Fibroblast of villous mesenchyme (primary cell): ENCODE results near the gene KRT82. TPM values are rescaled to one million over a fixed set of nuclear protein-coding genes. Genes with fewer than 3 reads are reported as not detected.

Experiments
- DNase-seq: peaks from one replicate; pipeline ENCODE4 v3.0.0-alpha.2; 2010; ENCODE audit warnings: low read depth
- H3K4me3 ChIP-seq: 2 replicates; pipeline ENCODE4 v1.5.1; 2011; ENCODE audit warnings: low read depth, mild to moderate bottlenecking, low read length
- total RNA-seq: library from RNA; depleted of rRNA; stranded (reverse); fragments of >200 nt; gene quantifications from 2 replicates; pipeline ENCODE4 v1.2.3, GENCODE V29; 2012
- TF ChIP-seq, protein P1 (sequence below): IDR thresholded peaks from 2 replicates; pipeline ENCODE4 v1.5.1; 2012; ENCODE audit warnings: low read depth, mild to moderate bottlenecking, low read length; ENCODE audit not compliant: insufficient read depth

KRT82 gene
- total RNA-seq, 1 donor = not detected

DNA sequence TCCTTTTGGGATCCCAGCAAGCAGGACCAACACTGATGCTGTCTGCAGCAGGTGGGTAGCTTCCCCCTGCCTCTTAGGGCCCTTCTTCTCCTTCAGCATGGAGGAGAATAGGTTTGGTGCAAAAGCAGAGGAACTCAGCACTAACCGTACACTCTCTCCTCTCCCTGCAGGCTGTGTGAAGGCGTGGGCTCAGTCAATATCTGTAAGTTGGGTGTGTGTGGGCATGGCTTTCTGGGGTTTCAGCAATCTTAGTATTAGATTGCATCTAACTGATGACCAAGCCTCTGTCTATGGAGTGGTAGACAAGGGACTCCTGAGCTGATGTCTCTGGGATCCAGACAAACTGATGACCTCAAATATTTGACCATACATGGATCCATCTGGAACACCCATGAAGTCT lies 53.2 kb downstream of the KRT82 start:
- no peak for DNase-seq
- no peak overlapping the region for H3K4me3 ChIP-seq
- TF ChIP-seq, protein P1, sequence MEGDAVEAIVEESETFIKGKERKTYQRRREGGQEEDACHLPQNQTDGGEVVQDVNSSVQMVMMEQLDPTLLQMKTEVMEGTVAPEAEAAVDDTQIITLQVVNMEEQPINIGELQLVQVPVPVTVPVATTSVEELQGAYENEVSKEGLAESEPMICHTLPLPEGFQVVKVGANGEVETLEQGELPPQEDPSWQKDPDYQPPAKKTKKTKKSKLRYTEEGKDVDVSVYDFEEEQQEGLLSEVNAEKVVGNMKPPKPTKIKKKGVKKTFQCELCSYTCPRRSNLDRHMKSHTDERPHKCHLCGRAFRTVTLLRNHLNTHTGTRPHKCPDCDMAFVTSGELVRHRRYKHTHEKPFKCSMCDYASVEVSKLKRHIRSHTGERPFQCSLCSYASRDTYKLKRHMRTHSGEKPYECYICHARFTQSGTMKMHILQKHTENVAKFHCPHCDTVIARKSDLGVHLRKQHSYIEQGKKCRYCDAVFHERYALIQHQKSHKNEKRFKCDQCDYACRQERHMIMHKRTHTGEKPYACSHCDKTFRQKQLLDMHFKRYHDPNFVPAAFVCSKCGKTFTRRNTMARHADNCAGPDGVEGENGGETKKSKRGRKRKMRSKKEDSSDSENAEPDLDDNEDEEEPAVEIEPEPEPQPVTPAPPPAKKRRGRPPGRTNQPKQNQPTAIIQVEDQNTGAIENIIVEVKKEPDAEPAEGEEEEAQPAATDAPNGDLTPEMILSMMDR = no peak

DNA sequence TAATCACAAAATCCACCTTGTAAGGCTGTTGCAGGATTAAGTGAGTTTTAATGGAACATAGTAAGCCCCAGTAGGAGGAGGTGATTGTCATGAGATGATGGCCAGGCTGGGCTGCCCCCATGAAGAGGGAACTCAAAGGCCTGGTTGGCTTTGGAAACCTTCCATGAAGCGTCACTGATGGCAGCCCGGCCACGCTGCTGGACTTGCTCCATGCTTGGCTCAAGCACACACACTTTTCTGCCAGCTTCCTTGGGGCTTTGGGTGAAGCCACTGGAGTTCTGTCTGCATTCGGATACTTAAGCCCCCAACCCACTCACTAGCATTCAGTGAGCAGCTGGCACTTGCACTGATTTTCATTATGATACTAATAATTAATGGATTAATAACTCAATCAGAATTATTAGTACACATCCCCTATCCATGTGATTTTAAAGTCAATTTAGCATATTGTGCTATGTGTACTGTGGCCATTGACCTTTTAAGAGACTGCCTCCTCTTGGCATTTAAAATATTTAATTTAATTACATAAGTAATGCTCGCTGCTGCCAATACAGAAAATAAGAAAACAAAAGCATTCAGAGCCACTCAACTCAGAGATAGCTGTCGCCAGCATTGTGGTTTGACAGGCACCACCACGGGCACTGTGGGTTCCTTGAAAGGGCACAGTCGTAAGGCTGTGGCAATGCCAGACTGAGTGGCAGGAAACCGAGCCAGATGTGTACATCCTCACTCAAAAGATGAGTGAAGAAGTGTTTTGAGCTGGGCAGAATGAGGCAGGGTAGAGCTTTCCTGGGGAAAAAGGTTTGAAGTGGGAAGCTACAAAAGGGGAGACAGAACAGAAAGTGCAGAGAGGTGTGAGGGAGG lies 54.7 kb downstream of the KRT82 start:
- TF ChIP-seq, protein P1 = no peak
- DNase-seq = no peak
- H3K4me3 ChIP-seq = no peak overlapping the region

DNA sequence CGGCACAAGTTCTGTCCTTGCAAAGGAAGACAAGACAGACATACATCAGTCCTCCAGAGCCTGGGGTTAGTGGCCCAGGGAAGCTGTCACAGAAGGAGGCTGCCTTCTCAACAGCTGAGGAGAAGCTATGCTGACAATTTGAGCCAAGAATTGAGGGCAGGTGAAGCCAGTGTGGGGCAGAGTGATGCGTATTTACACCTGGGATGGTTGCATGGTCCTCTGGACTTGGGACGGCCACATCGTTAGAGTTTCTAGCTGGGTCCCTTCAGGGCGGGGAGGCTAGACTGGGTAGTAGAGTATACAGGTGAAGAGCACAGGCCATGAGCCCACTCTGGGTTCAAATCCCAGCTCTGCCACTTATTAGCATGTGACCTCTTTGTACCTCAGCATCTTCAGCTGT lies 55.3 kb downstream of the KRT82 start:
- TF ChIP-seq, protein P1 = no peak
- DNase-seq = no peak
- no peak overlapping the region for H3K4me3 ChIP-seq

DNA sequence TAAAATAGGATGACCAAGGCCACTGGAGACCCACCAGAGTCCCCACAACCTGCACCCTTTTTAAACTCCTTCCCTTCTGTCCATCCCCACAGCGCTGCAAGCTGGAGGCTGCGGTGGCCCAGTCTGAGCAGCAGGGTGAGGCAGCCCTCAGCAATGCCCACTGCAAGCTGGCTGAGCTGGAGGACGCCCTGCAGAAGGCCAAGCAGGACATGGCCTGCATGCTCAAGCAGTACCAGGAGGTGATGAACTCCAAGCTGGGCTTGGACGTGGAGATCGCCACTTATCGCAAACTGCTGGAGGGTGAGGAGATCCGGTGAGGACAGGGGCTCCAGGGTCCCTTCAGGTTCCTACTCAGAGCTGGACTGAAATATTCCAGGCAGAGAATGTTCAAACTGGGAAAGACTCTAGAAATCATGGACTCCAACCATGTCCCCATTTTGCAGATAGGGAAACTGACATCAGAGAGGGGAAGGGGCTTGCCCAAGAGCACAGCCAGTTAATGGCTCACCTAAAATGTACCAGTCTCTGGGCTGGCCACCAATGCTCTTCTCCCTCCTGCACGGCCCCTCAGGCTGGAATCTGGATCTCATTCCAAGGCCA lies 56.0 kb downstream of the KRT82 start:
- no peak overlapping the region for H3K4me3 ChIP-seq
- no peak for DNase-seq
- TF ChIP-seq, protein P1 = no peak

DNA sequence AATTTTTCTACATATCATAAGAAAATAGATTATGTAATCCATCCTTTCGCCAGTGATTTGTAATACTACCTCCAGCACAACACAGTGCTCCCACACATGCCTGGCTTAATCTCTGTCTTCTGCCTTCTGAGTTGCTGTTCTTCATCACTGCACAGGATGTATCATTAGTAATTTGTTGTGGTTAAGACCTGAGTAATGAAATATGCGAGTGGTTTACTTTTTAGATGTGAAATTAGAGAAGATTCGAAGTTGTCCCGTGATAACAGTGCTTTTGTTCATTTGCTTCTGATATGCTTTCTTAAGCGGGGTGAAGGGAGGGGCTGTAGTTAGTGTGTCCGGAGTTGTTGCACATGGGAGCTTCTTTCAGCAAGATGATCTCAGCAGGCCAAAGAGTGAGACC lies 56.9 kb downstream of the KRT82 start:
- DNase-seq = peak; percentile 53
- H3K4me3 ChIP-seq = no peak overlapping the region
- TF ChIP-seq, protein P1 = no peak

DNA sequence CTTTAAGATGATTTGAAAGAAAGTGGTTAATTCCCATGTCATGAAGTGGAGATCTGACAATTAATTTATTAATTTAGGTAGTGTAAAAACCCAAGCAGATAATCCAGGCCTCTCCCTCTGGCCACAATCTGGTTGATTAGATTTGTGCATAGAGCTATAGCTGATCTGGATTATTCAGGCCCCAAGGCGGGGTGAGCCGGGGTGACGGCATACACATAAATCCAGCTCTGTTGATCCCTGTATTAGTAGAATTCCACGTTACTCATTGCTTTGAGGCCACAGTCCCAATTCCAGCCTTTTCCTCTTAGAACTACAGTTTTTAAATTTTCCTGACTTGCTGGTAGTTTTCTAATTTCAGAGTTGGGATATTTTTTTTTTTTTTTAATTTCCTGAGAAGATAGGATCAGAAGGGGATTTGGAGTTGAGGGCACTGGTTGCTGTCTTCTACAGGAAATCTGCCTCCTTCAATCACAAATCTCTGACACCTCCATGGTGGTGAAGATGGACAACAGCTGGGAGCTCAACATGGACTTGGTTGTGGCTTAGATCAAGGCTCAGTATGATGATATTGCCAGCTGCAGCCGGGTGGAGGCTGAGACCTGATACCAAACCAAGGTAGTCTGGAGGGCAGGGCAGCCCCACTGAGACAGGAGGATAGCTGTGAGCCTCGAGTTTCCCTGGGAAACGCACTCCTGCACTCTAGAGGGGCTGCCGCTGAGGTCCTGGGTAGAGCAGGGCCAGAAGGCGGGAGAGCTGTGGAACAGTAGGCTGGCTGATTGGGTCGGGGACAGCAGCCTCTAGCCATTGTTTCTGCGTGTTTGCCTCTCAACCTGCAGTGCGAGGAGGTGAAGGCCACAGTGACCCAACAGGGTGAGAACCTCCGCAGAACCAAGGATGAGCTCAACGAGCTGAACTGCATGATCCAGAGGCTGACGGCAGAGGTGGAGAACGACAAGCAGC lies 58.3 kb downstream of the KRT82 start:
- no peak overlapping the region for H3K4me3 ChIP-seq
- DNase-seq = no peak

More for the DNA sequence above, 58.3 kb downstream of the KRT82 start:
- TF ChIP-seq, protein P1 = no peak
